Measurements from ENCODE around the gene GABRR2. TPM values are rescaled to one million over a fixed set of nuclear protein-coding genes. Genes with fewer than 3 reads are reported as not detected.

Gene GABRR2
- total and polyA plus RNA-seq, 2 of the 4 experiments (the other 2 are of a cell fraction), result 0.26 TPM; not detected in 1

DNA sequence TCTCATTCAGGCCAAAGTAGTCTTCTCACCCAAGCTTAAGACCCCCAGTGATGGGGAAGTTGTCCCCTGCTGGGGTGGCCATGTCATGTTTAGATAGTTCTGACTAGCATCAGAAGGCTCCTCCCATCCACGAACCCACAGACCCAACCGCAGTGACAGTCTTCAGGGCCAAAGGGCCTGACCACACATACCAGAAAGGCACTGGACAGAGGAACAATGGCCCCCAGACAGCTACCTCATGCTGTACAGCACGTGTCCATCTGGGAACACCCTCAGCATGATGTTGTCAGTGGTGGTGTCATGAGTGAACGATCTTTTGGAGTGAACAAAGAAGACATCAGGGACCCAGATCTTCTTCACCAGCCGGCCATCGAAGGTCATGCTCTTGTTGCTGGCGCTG is 46.3 kb downstream of the GABRR2 start:
- in situ Hi-C loops (cut with MboI; ENCODE audit: low sequenced_read_pairs) (no loop called here), intact Hi-C loops (cut with micrococcal nuclease) (no loop called here), dilution Hi-C loops (cut with HindIII; ENCODE audit: low sequenced_read_pairs, unreplicated experiment) (no loop called here)
- H2AK9ac ChIP-seq (replicated peaks; ENCODE audit: low read depth, low read length, poor library complexity), result no peak overlapping the region
- no peak overlapping the region for H3K14ac ChIP-seq (replicated peaks; ENCODE audit: low read depth, low read length)
- ChIA-PET CTCF (no interaction called here), POLR2A (ENCODE audit: unreplicated experiment) (no interaction called here)
- no peak overlapping the region for H3K18ac ChIP-seq (ENCODE audit: low read depth, low read length)
- no peaks in the 10 kb centered on the region for H3K36me3 ChIP-seq (ENCODE audit: control insufficient read depth, insufficient read depth, low read length)
- no peak overlapping the region for H2BK5ac ChIP-seq (ENCODE audit: low read depth, low read length, poor library complexity, severe bottlenecking)
- H2BK15ac ChIP-seq (ENCODE audit: low read depth, low read length), result no peak overlapping the region
- H4K5ac ChIP-seq (ENCODE audit: low read depth, low read length), result no peak overlapping the region
- no peak overlapping the region for H3K4me2 ChIP-seq (ENCODE audit: low read depth, low read length)
- ATAC-seq (ENCODE audit: low read depth), result no peak
- no peaks in the 10 kb centered on the region for H4K20me1 ChIP-seq (ENCODE audit: insufficient read depth, low read length)
- no peak overlapping the region for H3K9ac ChIP-seq (ENCODE audit: low read depth, low read length)
- H4K8ac ChIP-seq (ENCODE audit: low read depth in 2 of 2, low read length in 2 of 2), result no peak overlapping the region
- no TSS peak for BruUV-seq (replicated peaks)
- H2AFZ ChIP-seq (replicated peaks; ENCODE audit: low read length, poor library complexity), result no peak overlapping the region
- H3K56ac ChIP-seq (ENCODE audit: extremely low read depth, insufficient read depth, low read length), result no peak overlapping the region
- H3K27ac ChIP-seq (ENCODE audit: insufficient read depth, low read length), result no peak overlapping the region
- WGBS, 2 experiments (ENCODE audit: extremely low coverage in 2 of 2, insufficient read length in 1 of 2), result 95% methylated on average over 3 of the region's 7 CpGs; no CpG with 5 or more reads in 1 of the 2 experiments
- no peaks in the 10 kb centered on the region for H3K4me1 ChIP-seq (ENCODE audit: control insufficient read depth, insufficient read depth, low read length)
- H3K9me1 ChIP-seq (ENCODE audit: insufficient read depth, low read length), result no peaks in the 10 kb centered on the region
- no peak overlapping the region for H3K23ac ChIP-seq (ENCODE audit: low read depth, low read length)
- no peaks in the 10 kb centered on the region for H3K9me3 ChIP-seq (ENCODE audit: control insufficient read depth, insufficient read depth, low read length)
- H2BK20ac ChIP-seq (ENCODE audit: low read depth, low read length), result no peak overlapping the region
- no peak overlapping the region for H2AK5ac ChIP-seq (ENCODE audit: low read depth, low read length)
- H2BK120ac ChIP-seq (ENCODE audit: low read depth, low read length), result no peak overlapping the region
- peaks cover 7% of the 10 kb centered on the region for H3K27me3 ChIP-seq (ENCODE audit: control insufficient read depth, insufficient read depth, low read length)
- no peaks in the 10 kb centered on the region for H3K79me1 ChIP-seq (ENCODE audit: low read depth in 1 of 2, low read length in 2 of 2)
- no peak for TF ChIP-seq POLR2A (IDR thresholded peaks at IDR 0.05; ENCODE audit: low read depth, low read length)
- TF ChIP-seq RFX5 (IDR thresholded peaks at IDR 0.05; ENCODE audit: low read depth, low read length), result no peak
- TF ChIP-seq SMC3 (IDR thresholded peaks at IDR 0.05; ENCODE audit: low read depth, low read length), result no peak
- TF ChIP-seq MXI1 (IDR thresholded peaks at IDR 0.05; ENCODE audit: borderline replicate concordance, low read depth, low read length), result no peak
- H3K4ac ChIP-seq (ENCODE audit: low read depth, low read length), result no peak overlapping the region
- H4K91ac ChIP-seq (ENCODE audit: insufficient read depth, low read depth, low read length), result no peak overlapping the region
- H3K4me3 ChIP-seq (ENCODE audit: insufficient read depth, low read depth, low read length), result no peak overlapping the region
- no peak for DNase-seq

Data from IMR-90 (cell line).